Erythroblast (primary cell): ENCODE data around the gene RPL3.

ENCODE experiments used
- GATA1 ChIP-seq: IDR thresholded peaks from 2 replicates; pipeline ENCODE4 v1.6.1; 2011; ENCODE audit warnings: low read depth, mild to moderate bottlenecking, control low read depth, low read length, moderate library complexity
- POLR2A ChIP-seq: IDR thresholded peaks from 2 replicates; pipeline ENCODE4 v1.6.1; 2011; ENCODE audit warnings: mild to moderate bottlenecking, low read length

DNA sequence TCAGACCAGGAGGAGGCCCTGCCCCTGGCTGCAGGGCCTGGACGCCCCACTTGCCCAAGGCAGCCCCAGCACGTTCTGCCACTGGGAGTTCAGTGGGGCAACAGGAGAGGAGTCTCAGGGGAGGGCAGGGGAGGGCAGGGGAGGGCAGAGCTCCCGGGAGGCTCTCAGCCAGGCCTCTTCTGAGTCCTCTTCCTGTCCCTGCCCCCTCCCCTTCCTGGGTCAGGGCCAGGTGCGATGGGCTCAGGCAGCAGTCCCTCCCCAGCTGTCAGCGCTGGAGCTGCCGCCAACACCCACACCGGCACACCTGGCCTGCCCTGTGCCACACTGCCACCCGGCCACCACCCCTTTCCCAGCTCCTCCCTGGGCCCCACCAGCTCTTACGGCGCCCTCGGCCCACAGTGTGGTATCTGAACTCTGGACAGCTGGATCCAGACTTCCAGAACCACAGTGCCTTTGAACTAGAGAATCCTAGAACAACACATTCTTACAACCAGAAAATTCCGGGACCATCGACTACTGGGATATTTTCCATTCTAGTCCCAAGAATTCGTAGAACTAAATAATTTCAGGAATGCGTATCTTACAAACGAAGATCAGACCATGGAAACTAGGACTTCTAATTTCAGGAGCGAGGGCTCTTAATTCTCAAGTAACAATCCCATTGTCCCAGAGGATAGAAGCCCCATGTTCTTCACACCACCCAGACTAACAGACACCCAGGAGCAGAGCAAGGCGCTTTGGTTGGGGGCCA is 21.8 kb downstream of the RPL3 start:
- TF ChIP-seq POLR2A: no peak
- no peak for TF ChIP-seq GATA1
